GM12878 (cell line): ENCODE results near the gene KREMEN2. TPM values are rescaled to one million over a fixed set of nuclear protein-coding genes. Genes with fewer than 3 reads are reported as not detected.

Experiments
- ATAC-seq: fragments of 200-7000 bp; cut with Tn5 transposase; 3 replicates; pipeline ENCODE4 v1.9.1; 2020; ENCODE audit warnings: mild to moderate bottlenecking, moderate library complexity
- BruUV-seq: library from RNA; stranded (reverse); fragments of 400-500 nt; replicated peaks from 2 replicates; lab custom pipeline; 2021; lab: Mats Ljungman, UMichigan
- CTCF ChIA-PET: fragments of 300-600 bp; sonication (Branson Sonifier 250); formaldehyde crosslinking; extraction: SDS; loops from one replicate; lab custom pipeline; 2021; ENCODE audit warnings: inconsistent platforms; lab: Yijun Ruan, JAX
- POLR2A ChIA-PET: fragments of 350-600 bp; formaldehyde crosslinking; extraction: SDS; loops from one replicate; lab custom pipeline; 2021; ENCODE audit warnings: inconsistent platforms; lab: Charles Lee
- RAD21 ChIA-PET: fragments of 300-600 bp; sonication (Branson Sonifier 250); formaldehyde crosslinking; loops from one replicate; lab custom pipeline; 2023; ENCODE audit warnings: antibody characterized with exemption; ENCODE audit not compliant: unreplicated experiment; lab: Charles Lee
- SMC1A ChIA-PET: fragments of 300-600 bp; sonication (Branson Sonifier 250); formaldehyde crosslinking; loops from one replicate; lab custom pipeline; 2023; ENCODE audit not compliant: unreplicated experiment, uncharacterized antibody; lab: Charles Lee
- DNase-seq: peaks from one replicate; pipeline ENCODE4 v3.0.0-alpha.2; 2011; ENCODE audit warnings: low read depth, low spot score
- FAIRE-seq: peaks from 3 replicates; lab custom pipeline; 2011; peaks lifted over from hg19 to GRCh38; lab: Jason Lieb, UNC
- H2AFZ ChIP-seq: 2 replicates; pipeline ENCODE4 v1.6.0; 2011; ENCODE audit warnings: low read depth, low read length, control low read depth; ENCODE audit not compliant: control insufficient read depth
- H3K27ac ChIP-seq: 2 replicates; pipeline ENCODE4 v1.5.1; 2011; ENCODE audit warnings: control low read depth; ENCODE audit not compliant: control insufficient read depth, insufficient read depth
- H3K27me3 ChIP-seq, 2 experiments: replicated peaks in 1 of 2; 2 replicates each; pipeline versions ENCODE4 v1.6.0 to v1.6.1; 2011; ENCODE audit warnings: low read length in 1 of 2; ENCODE audit not compliant: control insufficient read depth in 2 of 2, insufficient read depth in 2 of 2
- H3K36me3 ChIP-seq, 2 experiments: 2 replicates each; pipeline ENCODE4 v1.5.1; 2011; ENCODE audit warnings: low read length in 1 of 2; ENCODE audit not compliant: control insufficient read depth in 2 of 2, insufficient read depth in 2 of 2
- H3K4me1 ChIP-seq: 2 replicates; pipeline ENCODE4 v1.6.1; 2011; ENCODE audit warnings: mild to moderate bottlenecking, low read length, moderate library complexity, mixed read lengths; ENCODE audit not compliant: control insufficient read depth, insufficient read depth
- H3K4me2 ChIP-seq: 2 replicates; pipeline ENCODE4 v1.6.0; 2011; ENCODE audit warnings: control low read depth; ENCODE audit not compliant: control insufficient read depth, insufficient read depth
- H3K4me3 ChIP-seq: fragments of 200-600 bp; sonication (generic); 2 replicates; pipeline ENCODE4 v1.5.1; 2016
- H3K79me2 ChIP-seq: 2 replicates; pipeline ENCODE4 v1.6.0; 2011; ENCODE audit warnings: low read length; ENCODE audit not compliant: control insufficient read depth, insufficient read depth
- H3K9ac ChIP-seq: 2 replicates; pipeline ENCODE4 v1.8.0; 2011; ENCODE audit warnings: low read length, control low read depth, mixed read lengths; ENCODE audit not compliant: control insufficient read depth, insufficient read depth
- H3K9me3 ChIP-seq: replicated peaks from 3 replicates; pipeline ENCODE4 v1.5.1; 2011; ENCODE audit warnings: mild to moderate bottlenecking, low read length; ENCODE audit not compliant: control insufficient read depth, insufficient read depth
- H4K20me1 ChIP-seq: 2 replicates; pipeline ENCODE4 v1.6.0; 2011; ENCODE audit not compliant: control insufficient read depth, insufficient read depth
- ASH2L ChIP-seq: fragments of 300-600, 200-600 bp; sonication (generic); IDR thresholded peaks from 2 replicates; pipeline ENCODE4 v1.6.1; 2017; ENCODE audit warnings: low read depth, mild to moderate bottlenecking, borderline replicate concordance
- ELK1 ChIP-seq: IDR thresholded peaks from 2 replicates; pipeline ENCODE4 v1.6.1; 2012; ENCODE audit warnings: low read depth, low read length, improper control_type of control experiment
- IKZF2 ChIP-seq, 2 experiments: fragments of 450-650 bp; IDR thresholded peaks; 2 replicates each; pipeline ENCODE4 v1.6.1; 2017; ENCODE audit warnings: mild to moderate bottlenecking in 2 of 2, moderate library complexity in 2 of 2
- KDM1A ChIP-seq: fragments of 200-600 bp; sonication (generic); IDR thresholded peaks from 2 replicates; pipeline ENCODE4 v1.6.1; 2016; ENCODE audit warnings: borderline replicate concordance
- MYC ChIP-seq: IDR thresholded peaks from 2 replicates; pipeline ENCODE4 v1.6.1; 2011; ENCODE audit warnings: mild to moderate bottlenecking, low read length, moderate library complexity, inconsistent platforms; ENCODE audit not compliant: insufficient read depth, insufficient replicate concordance, insufficient read length, severe bottlenecking
- NR2F1 ChIP-seq: fragments of 450-650 bp; conservative IDR thresholded peaks from 2 replicates; pipeline ENCODE4 v1.6.1; 2017; ENCODE audit warnings: mild to moderate bottlenecking
- POU2F2 ChIP-seq: IDR thresholded peaks from 3 replicates; pipeline ENCODE4 v1.6.1; 2011; ENCODE audit warnings: low read depth, mild to moderate bottlenecking, low read length, borderline replicate concordance
- SPI1 ChIP-seq: IDR thresholded peaks from 2 replicates; pipeline ENCODE4 v1.6.1; 2011; ENCODE audit warnings: low read depth, mild to moderate bottlenecking, low read length, moderate library complexity, borderline replicate concordance; ENCODE audit not compliant: insufficient read depth
- SREBF2 ChIP-seq: IDR thresholded peaks from 2 replicates; pipeline ENCODE4 v1.6.1; 2012; ENCODE audit warnings: mild to moderate bottlenecking, low read length
- TCF3 ChIP-seq: IDR thresholded peaks from 2 replicates; pipeline ENCODE4 v1.6.1; 2012; ENCODE audit warnings: low read depth, mild to moderate bottlenecking, low read length, borderline replicate concordance; ENCODE audit not compliant: insufficient read depth
- YBX1 ChIP-seq: fragments of 450-650 bp; IDR thresholded peaks from 2 replicates; pipeline ENCODE4 v1.6.1; 2016; ENCODE audit warnings: antibody characterized with exemption
- WGBS: methylation state at CpG from one replicate; pipeline ENCODE4 v1.1.6; 2016; ENCODE audit warnings: low lambda C conversion rate; ENCODE audit not compliant: insufficient replicate concordance, insufficient coverage; ENCODE audit errors: missing lambda C conversion rate; 5-methylcytosine and 5-hydroxymethylcytosine counted together
- in situ Hi-C: fragments of 300-500 bp; cut with MboI; formaldehyde crosslinking; loops from 9 replicates; pipeline ENCODE4 v1.14.3; 2018; ENCODE audit warnings: mixed read lengths
- intact Hi-C: fragments of 100-400 bp; cut with micrococcal nuclease; formaldehyde crosslinking; loops from one replicate; pipeline ENCODE4 v1.14.2; 2022; ENCODE audit not compliant: unreplicated experiment
- polyA plus RNA-seq, 11 experiments: library from polyadenylated mRNA; depleted of rRNA in 4 of 11; unstranded in 6 of 11; stranded (reverse) in 5 of 11; fragments of >200 nt; fragmentation: Nextera tagmentation in 4 of 11; fragmentation: Illumina TruSeq in 1 of 11; extraction: Ambion mirVana in 4 of 11; extraction: Trizol in 1 of 11; gene quantifications; 1 replicate in 1 of 11; 2 replicates in 10 of 11; pipeline versions ENCODE4 v1.2.1 to v1.2.3, GENCODE V29; 2011 to 2016; ENCODE audit warnings: inconsistent platforms in 2 of 11, missing spikeins in 2 of 11, low read depth in 1 of 11
- total RNA-seq, 4 experiments: library from RNA; depleted of rRNA in 3 of 4; stranded (reverse); fragments of >200 nt in 3 of 4; fragmentation: Illumina TruSeq in 1 of 4; extraction: Trizol in 1 of 4; gene quantifications; 2 replicates each; pipeline versions ENCODE4 v1.2.1 to v1.2.3, GENCODE V29; 2013 to 2021
- TF ChIP-seq, protein P1 (sequence below): fragments of 450-650 bp; IDR thresholded peaks from 2 replicates; pipeline ENCODE4 v1.6.1; 2017; ENCODE audit warnings: mild to moderate bottlenecking, low read depth, inconsistent platforms; ENCODE audit not compliant: poor library complexity, severe bottlenecking
- TF ChIP-seq, protein P2 (sequence below): fragments of 450-650 bp; IDR thresholded peaks from 2 replicates; pipeline ENCODE4 v1.6.1; 2016; ENCODE audit warnings: mild to moderate bottlenecking

KREMEN2 gene
- total and polyA plus RNA-seq, 10 of the 15 experiments (the other 5 are each of a cell fraction or from before 2014, with no cell fraction given), result 0.06 to 3.7 (median 0.83) TPM; not detected in 2

GRCh38 chr16:2981177-2981898 is 17.3 kb downstream of the KREMEN2 start:
- peak overlapping the region; percentile 93 for H3K9ac ChIP-seq
- no peaks in the 10 kb centered on the region for H3K27me3 ChIP-seq
- no peaks in the 10 kb centered on the region for H4K20me1 ChIP-seq
- 82% methylated on average over 33 of the region's 33 CpGs for WGBS
- RAD21 ChIA-PET, result interaction anchor here (0.9 to 2.4 kb wide), 3 partner anchors 11 to 54 kb away, joined by 3 to 6 read pairs (median 4); partner anchors contain the start of genes KREMEN2 and PAQR4
- SMC1A ChIA-PET, result interaction anchor here (0.5 kb wide), 1 partner anchor 71 kb away, joined by 4 read pairs; no protein-coding TSS in a partner anchor
- peaks cover 7% of the 10 kb centered on the region for H3K4me1 ChIP-seq
- H3K4me3 ChIP-seq, result peak overlapping the region; percentile 74
- intact Hi-C loops, result loop anchor here (5.0 kb wide), 2 partner anchors 54 to 74 kb away; no protein-coding TSS in a partner anchor
- CTCF ChIA-PET, result interaction anchor here (1.1 to 2.3 kb wide), 11 partner anchors 10 to 98 kb away, joined by 3 to 13 read pairs (median 5); partner anchors contain the start of genes FLYWCH2 and PAQR4
- no peak for TF ChIP-seq MYC
- no peak for TF ChIP-seq YBX1
- no peak for TF ChIP-seq SREBF2
- TF ChIP-seq NR2F1, result no peak
- no peak for TF ChIP-seq ASH2L
- TF ChIP-seq, protein P1, sequence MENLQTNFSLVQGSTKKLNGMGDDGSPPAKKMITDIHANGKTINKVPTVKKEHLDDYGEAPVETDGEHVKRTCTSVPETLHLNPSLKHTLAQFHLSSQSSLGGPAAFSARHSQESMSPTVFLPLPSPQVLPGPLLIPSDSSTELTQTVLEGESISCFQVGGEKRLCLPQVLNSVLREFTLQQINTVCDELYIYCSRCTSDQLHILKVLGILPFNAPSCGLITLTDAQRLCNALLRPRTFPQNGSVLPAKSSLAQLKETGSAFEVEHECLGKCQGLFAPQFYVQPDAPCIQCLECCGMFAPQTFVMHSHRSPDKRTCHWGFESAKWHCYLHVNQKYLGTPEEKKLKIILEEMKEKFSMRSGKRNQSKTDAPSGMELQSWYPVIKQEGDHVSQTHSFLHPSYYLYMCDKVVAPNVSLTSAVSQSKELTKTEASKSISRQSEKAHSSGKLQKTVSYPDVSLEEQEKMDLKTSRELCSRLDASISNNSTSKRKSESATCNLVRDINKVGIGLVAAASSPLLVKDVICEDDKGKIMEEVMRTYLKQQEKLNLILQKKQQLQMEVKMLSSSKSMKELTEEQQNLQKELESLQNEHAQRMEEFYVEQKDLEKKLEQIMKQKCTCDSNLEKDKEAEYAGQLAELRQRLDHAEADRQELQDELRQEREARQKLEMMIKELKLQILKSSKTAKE, result no peak
- no peak for TF ChIP-seq POU2F2
- no peak for TF ChIP-seq KDM1A
- no peak for TF ChIP-seq ELK1
- TF ChIP-seq IKZF2 (IDR thresholded peaks at IDR 0.05), result no peak
- TF ChIP-seq, protein P2, sequence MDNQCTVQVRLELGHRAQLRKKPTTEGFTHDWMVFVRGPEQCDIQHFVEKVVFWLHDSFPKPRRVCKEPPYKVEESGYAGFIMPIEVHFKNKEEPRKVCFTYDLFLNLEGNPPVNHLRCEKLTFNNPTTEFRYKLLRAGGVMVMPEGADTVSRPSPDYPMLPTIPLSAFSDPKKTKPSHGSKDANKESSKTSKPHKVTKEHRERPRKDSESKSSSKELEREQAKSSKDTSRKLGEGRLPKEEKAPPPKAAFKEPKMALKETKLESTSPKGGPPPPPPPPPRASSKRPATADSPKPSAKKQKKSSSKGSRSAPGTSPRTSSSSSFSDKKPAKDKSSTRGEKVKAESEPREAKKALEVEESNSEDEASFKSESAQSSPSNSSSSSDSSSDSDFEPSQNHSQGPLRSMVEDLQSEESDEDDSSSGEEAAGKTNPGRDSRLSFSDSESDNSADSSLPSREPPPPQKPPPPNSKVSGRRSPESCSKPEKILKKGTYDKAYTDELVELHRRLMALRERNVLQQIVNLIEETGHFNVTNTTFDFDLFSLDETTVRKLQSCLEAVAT, result no peak; the same call in none of the 2 replicates
- TF ChIP-seq TCF3, result no peak
- no peak for TF ChIP-seq SPI1
- H3K27ac ChIP-seq, result peak overlapping the region; percentile 88; the same call in 1 of the 2 replicates
- POLR2A ChIA-PET, result interaction anchor here (0.7 to 2.9 kb wide), 3 partner anchors 9 to 151 kb away, joined by 3 to 18 read pairs (median 4); partner anchors contain the start of genes PAQR4 and ZG16B
- no TSS peak for BruUV-seq
- H3K79me2 ChIP-seq, result peaks cover 11% of the 10 kb centered on the region
- H2AFZ ChIP-seq, result no peak overlapping the region
- peak overlapping the region; percentile 77 for H3K4me2 ChIP-seq
- ATAC-seq (no peak), DNase-seq (no peak), FAIRE-seq (no peak)
- no peaks in the 10 kb centered on the region for H3K9me3 ChIP-seq
- peaks cover 0 to 1% of the 10 kb centered on the region in 2 experiments; a peak in 1 of 4 replicates for H3K36me3 ChIP-seq
- in situ Hi-C loops, result no loop called here
